Esophagus muscularis mucosa (tissue), 3 donors: ENCODE data around the gene CDRT15L2.
"Not testable (repeated sequence)": the region's sequence is repeated elsewhere in the genome, so short reads cannot be mapped to it uniquely, and the experiment has no call there.

ENCODE experiments used
- CTCF ChIP-seq, 3 experiments: fragments of 200-600 bp in 2 of 3; fragments of 450-650 bp in 1 of 3; sonication (generic) in 2 of 3; IDR thresholded peaks; one replicate each; pipeline ENCODE4 v1.5.1; 2017 to 2019; ENCODE audit warnings: antibody characterized with exemption in 3 of 3, mild to moderate bottlenecking in 2 of 3, moderate library complexity in 1 of 3
- EP300 ChIP-seq: sonication (generic); formaldehyde crosslinking; IDR thresholded peaks from one replicate; pipeline ENCODE4 v1.6.1; 2017; ENCODE audit warnings: antibody characterized with exemption

GRCh38 chr17:20554728-20555127, 24.8 kb upstream of the CDRT15L2 start:
- not testable (repeated sequence) for TF ChIP-seq CTCF (IDR thresholded peaks at IDR 0.05); EP300
